Measurements from ENCODE around the gene PRF1.

GRCh38 chr10:70565556-70566514 lies 36.7 kb downstream of the PRF1 start:
- TF ChIP-seq REST (IDR thresholded peaks at IDR 0.05; ENCODE audit: insufficient replicate concordance, low read depth) (no peak), CTCF (IDR thresholded peaks at IDR 0.05; ENCODE audit: insufficient read depth, low read length) (no peak)

Measured in HL-60 (cell line).